ENCODE measurements around the gene AWAT2. TPM values are rescaled to one million over a fixed set of nuclear protein-coding genes. Genes with fewer than 3 reads are reported as not detected.
A peak's percentile ranks its signal among the peaks of the same experiment; 100 is the strongest.

AWAT2 gene, protein sequence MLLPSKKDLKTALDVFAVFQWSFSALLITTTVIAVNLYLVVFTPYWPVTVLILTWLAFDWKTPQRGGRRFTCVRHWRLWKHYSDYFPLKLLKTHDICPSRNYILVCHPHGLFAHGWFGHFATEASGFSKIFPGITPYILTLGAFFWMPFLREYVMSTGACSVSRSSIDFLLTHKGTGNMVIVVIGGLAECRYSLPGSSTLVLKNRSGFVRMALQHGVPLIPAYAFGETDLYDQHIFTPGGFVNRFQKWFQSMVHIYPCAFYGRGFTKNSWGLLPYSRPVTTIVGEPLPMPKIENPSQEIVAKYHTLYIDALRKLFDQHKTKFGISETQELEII
- 0.17 TPM for polyA plus RNA-seq (2013, experiment 1 of 2; ENCODE audit: insufficient read length)
- 0.21 TPM for polyA plus RNA-seq (2013, experiment 2 of 2; ENCODE audit: insufficient read length)

- DNase-seq, result no peak
These were observed at the start of gene AWAT2 for GRCh38 chrX:70049925-70050324. Gene AWAT2, minus strand, starts transcription at chrX:70049938. Its CDS starts 6 bp downstream, at chrX:70049932.

DNA sequence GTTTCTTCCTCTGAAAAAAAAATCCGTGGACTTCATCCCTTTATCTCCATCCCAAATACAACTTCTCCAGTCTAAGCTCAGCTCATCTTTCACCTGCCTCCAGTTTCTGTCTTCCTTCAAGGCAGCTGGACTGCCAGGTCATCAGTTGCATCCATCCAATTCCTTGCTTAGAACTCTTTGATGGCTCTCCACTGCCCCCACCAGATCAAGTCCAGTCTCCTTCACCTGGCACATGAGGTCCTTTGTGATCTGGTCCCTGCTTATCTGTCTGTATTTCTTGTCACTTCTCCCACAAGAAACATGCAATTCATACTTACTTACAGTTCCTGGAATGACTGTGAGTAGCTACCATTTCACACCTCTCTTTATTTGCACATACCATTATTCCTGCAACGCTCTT, 46.3 kb upstream of the AWAT2 start:
- DNase-seq, result peak; percentile 21

- DNase-seq, result no peak
These were observed 42.5 kb upstream of the AWAT2 start for GRCh38 chrX:70092247-70092646.

DNA sequence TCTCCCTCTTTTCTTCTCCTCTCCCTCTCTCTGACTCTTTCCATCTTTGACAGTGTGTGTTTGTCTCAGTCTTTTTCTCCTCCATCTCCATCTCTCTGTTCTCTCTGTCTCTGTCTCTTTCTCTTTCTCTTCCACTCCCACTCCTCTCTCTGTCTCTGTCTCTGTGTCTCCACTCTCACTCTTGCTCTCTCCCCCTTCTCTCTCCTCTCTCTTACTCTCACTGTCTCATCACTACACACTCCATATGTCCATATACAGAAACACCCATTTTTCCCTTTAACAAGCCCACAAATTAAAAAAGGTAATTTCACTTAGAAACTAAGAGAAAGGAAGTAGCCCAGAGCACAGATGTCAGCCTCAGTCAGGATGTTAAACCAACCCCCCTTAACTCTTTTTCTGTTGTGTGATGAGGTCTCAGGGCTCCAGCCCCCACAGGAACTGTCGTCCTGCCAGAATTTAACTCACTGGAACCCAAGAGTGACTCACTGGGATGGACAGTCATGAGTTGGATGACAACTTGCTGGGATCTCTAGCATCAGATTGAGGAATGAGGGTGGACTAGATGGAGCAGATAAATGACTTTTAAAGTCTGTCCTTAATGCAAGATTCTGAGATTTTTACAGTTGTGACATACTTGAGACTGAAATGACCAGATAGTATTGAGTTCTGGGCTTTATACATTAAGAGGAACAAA, 40.0 kb upstream of the AWAT2 start:
- DNase-seq, result peak; percentile 69

DNA sequence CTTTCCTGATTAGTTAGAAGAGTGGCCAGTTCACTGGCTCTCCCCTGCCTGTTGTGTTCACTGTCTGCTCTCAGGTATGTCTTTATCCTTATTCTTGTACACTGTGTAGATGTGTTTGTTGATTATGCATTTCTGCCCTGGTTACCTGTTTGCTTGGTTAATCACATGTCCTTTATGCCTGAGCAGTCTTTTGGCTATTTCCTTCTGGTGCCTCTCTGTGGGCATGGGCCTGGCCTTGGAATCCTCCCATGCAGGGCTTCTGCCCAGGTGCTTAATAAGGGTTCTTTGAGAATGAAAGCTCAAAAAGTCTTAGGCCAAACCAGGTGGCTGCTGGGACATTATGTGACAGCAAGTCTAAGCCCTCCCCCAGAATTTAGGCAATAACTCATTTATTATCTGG, 39.0 kb upstream of the AWAT2 start:
- DNase-seq, result no peak

- peak; percentile 59 for DNase-seq
These were observed 38.3 kb upstream of the AWAT2 start for GRCh38 chrX:70087857-70088630.

DNA sequence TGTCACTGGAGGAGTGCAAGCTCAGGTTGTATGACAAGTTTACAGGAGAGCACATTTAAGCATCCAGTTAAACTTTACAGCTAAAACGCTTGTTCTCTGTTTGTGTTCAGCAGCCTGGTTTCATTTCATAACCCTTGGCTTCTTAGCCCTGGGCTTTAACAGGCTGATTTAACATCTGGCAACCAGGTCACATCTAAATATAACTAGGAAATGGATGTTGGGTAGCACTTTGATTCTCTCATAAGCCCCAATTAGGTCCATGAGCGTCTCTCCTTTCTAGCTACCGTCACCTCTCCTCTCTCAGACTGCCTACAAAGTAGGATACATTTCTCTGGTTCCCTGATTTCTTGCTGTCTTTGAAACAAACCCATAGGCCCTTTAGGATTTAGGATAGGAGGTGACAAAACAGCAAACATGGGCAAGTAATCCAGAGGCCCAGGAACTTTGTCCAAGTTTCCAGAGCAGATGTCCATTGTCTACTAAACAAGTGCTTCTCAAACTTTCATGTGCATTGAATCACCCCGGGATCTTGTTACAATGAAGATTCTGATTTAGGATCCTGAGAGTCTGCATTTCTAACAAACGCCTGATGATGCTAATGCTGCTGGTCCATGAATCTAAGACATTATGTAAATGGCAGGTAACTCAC, 35.0 kb upstream of the AWAT2 start:
- no peak for DNase-seq

DNA sequence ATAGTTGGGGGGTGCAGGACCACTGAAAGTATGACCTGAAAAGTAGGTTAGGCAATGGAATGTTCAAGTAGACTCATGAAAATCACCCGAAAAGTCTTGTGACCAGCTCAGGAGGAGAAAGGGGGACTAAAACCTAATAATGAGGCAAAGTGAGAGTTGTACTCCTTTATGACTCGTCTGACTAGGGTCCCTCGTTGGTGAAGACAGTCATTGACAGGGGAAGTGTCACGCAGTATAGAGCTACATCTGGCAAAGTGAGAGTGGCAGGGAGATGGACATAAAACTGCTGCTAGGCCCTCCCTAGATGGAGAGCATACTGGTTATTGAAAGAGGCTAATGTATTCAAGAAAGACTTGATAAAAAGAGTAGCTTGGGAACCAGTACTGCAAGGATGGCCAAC, 33.0 kb upstream of the AWAT2 start:
- no peak for DNase-seq

- DNase-seq, result no peak
These were observed 30.1 kb upstream of the AWAT2 start for GRCh38 chrX:70079870-70080269.

DNA sequence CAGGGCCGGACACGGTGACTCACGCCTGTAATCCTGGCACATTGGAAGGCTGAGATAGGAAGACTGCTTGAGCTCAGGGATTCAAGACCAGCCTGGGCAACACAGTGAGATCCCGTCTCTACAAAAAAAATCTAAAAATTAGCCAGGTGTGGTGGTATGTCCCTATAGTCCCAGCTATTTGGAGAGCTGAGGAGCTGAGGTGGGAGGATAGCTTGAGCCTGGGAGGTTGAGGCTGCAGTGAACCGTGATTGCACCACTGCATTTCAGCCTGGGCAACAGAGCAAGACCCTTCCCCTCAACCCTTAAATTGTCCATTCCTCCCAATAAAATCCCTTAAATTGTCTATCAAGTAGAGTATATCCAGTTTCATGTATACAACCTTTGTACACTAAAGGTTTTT, 29.6 kb upstream of the AWAT2 start:
- DNase-seq, result no peak

DNA sequence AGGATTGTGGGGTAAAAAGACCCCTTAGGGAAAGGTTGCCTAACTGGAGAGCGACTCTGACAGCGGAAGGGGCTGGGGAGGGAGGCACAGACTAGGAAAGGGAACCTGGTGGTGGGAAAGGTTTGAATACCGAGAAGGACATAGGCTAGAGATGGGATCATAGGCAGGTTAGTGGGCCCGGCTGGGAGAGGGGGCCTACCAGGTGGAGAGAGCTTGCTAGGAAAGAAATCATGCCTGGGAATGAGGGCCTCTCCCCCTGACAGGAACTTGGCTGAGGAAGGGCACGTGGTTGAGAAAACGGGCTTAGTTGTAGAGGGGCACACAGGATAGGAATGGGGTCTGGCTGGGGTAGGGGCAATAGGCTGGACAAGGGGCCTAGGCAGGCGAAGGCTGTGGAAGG, 16.9 kb upstream of the AWAT2 start:
- no peak for DNase-seq

- DNase-seq, result no peak
These were observed 13.3 kb upstream of the AWAT2 start for GRCh38 chrX:70062961-70063550.

DNA sequence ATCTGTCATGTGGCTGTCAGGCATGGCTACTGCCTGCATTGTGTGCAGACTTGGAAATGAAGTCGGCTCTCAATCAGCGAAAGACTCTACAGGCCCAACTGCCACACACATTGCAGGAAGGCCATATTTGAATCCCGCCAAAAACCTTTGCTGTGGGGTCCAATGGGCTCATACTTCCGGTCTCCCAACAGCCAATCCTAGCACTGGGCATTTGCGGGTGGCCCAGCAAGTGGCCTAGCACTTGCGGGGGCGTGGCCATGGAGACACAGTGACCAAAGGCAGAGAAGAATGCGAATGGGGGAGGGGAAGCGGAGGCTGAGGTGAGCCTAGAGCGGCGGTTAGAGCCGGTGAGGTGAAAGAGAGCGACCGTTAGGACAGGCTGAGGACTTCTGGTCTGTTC, 12.3 kb upstream of the AWAT2 start, which contains the start of gene OTUD6A:
Gene OTUD6A, plus strand, starts transcription at position 382 of the 400 bp plus-strand sequence. CDS start 68 bp downstream, outside the sequence.
- DNase-seq, result no peak

- DNase-seq, result no peak
These were observed 4.7 kb upstream of the AWAT2 start for GRCh38 chrX:70054391-70054790.

DNA sequence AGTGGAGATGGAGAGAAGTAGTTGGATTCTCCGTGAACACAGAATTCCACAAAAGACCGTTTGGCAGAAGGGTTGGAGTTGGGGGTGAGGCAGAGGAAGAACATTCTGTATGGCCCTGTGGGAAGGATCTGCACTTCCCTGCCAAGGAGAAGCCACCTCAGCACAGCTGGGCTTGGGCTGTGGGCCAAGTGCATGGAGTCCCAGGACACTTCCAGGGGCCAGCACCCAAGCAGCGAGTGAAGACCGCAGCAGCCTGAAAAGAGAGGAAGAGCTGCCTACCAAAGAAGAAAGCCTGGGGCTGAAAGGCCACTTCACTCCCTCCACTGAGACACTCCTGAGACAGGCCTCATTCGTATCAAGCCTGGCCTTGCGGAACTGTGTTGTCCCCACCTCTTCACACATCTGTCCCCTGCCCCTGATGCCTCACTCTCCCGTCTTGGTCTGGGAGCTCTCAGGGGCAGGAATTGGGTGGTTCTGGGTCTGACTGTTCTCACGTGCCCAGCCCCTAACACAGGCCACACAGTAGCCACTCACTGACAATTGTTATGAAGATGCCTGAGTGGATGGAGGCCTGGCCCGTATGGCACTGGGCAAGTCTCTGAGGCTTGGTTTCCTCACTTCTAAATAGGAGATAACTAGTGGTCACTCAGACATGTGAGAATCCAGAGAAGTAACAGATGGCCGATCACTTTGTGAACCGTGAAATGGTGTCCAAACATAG, 3.3 kb upstream of the AWAT2 start:
- no peak for DNase-seq

DNA sequence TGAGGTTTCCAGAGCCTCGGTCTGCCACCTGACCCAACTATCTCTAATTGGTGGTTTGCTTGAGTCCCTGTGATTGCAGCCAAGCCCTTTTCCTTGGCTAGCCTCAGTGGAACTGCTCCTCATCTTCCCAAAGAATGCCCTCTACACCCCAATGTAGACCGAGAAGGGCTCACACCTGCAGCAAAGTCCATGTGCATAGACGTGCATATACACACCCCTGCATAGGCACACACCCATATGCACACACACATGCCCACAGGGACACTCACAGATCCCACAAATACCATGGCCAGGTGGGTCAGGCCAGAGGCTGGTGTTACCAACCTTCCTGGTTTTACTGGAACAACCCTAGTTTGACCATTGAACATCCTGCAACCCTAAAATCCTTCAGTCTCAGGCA, 332 bp downstream of the AWAT2 start:
- DNase-seq, result no peak

DNA sequence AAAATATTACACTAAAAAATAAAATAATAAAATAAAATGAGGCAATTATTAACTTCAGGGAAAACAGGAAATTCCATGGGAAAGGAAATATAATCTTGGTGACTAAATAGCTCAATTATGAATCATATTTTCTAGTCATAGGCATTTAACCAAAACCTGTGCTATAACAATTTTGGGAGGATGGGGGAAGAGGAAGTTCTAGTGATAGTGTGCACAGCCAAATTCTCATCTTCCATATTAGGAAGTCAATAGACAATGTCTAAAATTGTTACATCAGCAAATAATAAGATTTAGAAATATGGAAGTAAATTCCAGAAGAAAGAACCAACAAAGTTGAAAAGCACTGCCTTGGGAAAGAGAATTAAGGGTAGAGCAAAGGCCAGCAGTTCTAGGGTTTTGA, 2.8 kb downstream of the AWAT2 start:
- DNase-seq, result peak; percentile 71

- DNase-seq, result peak; percentile 25
These were observed 5.0 kb downstream of the AWAT2 start for GRCh38 chrX:70044541-70045245.

DNA sequence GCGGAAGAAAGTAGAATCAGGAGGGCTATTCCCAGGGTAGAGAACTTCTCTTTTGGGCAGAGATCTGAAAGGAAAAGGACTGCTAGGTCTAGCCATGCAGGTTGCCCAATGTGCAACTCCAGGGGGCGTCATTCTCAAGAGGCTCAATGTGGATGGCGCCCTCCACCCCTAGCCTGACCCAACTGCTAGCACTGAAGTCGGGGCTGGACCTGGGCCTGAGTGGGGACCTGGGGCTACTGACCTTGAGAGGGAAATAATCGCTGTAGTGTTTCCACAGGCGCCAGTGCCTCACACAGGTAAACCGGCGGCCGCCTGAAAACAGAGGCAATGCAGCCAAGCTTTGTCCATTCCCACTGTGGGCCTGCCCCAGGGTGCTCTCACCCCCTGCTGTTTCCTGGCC, 6.1 kb downstream of the AWAT2 start:
- DNase-seq, result no peak

- DNase-seq, result peak; percentile 10
These were observed 7.1 kb downstream of the AWAT2 start for GRCh38 chrX:70042399-70043371.
